GM18505 (cell line): ENCODE results near the gene MPC2.
"Not testable (repeated sequence)": the region's sequence is repeated elsewhere in the genome, so short reads cannot be mapped to it uniquely, and the experiment has no call there.

Source experiments
- ATAC-seq: cut with Tn5 transposase; IDR thresholded peaks from one replicate; pipeline ENCODE4 v1.9.1; 2021; ENCODE audit not compliant: unreplicated experiment
- POLR2A ChIP-seq: IDR thresholded peaks from 4 replicates; pipeline ENCODE4 v1.6.1; 2011; ENCODE audit warnings: borderline replicate concordance; ENCODE audit not compliant: insufficient read depth, insufficient read length; ENCODE audit errors: extremely low read depth

Gene MPC2

GRCh38 chr1:167876597-167877175 is 60.2 kb downstream of the MPC2 start:
- no peak for ATAC-seq
- no peak for TF ChIP-seq POLR2A

- ATAC-seq = no peak
- no peak for TF ChIP-seq POLR2A
Measured at GRCh38 chr1:167871331-167871730, 65.5 kb downstream of the MPC2 start.

DNA sequence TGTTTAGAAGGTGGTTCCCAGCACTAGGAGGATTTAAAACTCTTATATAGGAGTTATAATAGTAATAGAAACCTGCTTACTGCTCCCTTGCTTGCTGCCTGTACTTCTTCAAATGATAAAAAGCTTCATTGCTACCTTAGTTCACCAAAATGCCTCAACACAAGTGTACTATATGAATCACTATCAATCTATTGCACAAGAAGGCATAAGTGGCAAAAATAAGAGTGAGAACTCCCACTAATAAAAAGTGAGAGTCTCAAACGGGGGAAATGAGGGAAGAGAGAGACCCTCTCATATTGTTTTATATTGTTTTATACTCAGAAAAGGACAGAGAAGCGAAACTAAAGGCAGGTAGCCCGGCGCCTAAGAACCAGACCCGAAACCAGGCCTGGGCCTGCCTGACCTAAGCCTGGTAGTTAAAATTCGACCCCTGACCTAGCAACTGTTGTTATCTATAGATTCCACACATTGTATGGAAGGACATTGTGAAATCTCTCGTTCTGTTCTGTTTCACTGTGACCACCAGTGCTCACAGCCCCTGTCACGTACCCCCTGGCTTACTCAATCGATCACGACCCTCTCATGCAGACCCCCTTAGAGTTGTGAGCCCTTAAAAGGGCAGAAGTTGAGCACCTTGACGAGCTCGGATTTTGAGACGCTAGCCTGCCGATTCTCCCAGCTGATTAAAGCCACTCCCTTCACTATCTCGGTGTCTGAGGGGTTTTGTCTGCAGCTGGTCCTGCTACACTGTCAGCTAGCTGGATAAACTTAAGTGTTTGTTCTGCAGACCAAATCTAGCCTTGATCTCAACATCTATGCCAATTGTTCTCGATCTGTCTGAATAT is 67.5 kb downstream of the MPC2 start:
- ATAC-seq = not testable (repeated sequence)

DNA sequence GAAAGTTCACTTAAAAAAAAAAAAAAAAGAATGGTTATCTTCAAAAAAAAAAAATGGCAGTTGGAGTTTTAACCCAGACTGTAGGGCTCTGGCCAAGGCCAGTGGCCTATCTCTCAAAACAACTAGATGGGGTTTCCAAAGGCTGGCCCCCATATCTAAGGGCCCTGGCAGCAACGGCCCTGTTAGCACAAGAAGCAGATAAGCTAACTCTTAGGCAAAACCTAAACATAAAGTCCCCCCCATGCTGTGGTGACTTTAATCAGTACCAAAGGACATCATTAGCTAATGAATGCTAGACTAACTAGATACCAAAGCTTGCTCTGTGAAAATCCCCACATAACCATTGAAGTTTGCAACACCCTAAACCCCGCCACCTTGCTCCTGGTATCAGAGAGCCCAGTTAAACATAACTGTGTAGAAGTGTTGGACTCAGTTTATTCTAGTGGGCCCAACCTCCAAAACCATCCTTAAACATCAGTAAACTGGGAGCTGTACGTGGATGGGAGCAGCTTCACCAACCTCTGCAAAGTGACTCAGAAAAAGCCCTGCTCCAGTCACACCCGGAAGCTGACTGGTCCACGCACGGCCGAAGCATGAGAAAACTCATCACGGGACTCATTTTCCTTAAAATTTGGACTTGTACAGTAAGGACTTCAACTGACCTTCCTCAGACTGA is 70.0 kb downstream of the MPC2 start:
- ATAC-seq = not testable (repeated sequence)
